Hematopoietic multipotent progenitor cell treated with erythropoietin and hydrocortisone succinate and interleukin-3 and kit ligand, for 15 days (in vitro differentiated cells): Measurements from ENCODE around the gene CAMTA2.
"Not testable (repeated sequence)": the region's sequence is repeated elsewhere in the genome, so short reads cannot be mapped to it uniquely, and the experiment has no call there.

Experiments
- DNase-seq: peaks from one replicate; pipeline ENCODE4 v3.0.0-alpha.2; 2015; ENCODE audit warnings: low spot score

Gene CAMTA2

DNA sequence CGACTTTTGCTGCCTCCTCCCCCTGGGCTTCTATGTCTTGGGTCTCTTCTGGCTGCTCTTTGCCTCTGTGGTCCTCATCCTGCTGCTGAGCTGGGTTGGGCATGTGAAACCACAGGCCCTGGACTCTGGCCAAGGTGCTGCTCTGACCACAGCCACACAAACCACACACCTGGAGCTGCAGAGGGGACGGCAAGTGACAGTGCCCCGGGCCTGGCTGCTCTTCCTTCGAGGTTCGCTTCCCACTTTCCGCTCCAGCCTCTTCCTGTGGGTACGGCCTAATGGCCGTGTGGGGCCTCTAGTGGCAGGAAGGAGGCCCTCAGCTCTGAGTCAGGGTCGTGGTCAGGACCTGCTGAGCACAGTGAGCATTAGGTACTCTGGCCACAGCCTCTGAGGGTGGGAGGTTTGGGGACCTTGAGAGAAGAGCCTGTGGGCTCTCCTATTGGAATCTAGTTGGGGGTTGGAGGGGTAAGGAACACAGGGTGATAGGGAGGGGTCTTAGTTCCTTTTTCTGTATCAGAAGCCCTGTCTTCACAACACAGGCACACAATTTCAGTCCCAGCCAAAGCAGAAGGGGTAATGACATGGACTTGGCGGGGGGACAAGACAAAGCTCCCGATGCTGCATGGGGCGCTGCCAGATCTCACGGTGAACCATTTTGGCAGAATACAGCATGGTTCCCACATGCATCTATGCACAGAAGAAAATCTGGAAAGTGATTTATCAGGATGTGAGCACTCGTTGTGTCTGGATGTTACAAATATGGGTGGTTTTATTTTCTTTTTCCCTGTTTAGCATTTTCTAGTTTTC lies 53.1 kb downstream of the CAMTA2 start:
- DNase-seq, result no peak

DNA sequence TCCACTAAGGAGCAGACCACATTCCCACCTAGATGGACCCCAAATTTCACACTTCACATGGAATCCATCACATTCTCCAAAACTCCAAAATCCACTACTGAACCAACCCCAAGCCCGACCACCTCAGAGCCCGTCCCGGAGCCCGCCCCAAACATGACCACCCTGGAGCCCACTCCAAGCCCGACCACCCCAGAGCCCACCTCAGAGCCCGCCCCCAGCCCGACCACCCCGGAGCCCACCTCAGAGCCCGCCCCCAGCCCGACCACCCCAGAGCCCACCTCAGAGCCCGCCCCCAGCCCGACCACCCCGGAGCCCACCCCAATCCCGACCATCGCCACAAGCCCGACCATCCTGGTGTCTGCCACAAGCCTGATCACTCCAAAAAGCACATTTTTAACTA lies 53.8 kb downstream of the CAMTA2 start:
- no peak for DNase-seq

DNA sequence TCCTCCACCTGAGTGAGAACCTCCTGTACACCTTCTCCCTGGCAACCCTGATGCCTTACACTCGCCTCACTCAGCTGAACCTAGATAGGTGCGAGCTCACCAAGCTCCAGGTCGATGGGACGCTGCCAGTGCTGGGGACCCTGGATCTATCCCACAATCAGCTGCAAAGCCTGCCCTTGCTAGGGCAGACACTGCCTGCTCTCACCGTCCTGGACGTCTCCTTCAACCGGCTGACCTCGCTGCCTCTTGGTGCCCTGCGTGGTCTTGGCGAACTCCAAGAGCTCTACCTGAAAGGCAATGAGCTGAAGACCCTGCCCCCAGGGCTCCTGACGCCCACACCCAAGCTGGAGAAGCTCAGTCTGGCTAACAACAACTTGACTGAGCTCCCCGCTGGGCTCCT lies 54.7 kb downstream of the CAMTA2 start:
- no peak for DNase-seq

DNA sequence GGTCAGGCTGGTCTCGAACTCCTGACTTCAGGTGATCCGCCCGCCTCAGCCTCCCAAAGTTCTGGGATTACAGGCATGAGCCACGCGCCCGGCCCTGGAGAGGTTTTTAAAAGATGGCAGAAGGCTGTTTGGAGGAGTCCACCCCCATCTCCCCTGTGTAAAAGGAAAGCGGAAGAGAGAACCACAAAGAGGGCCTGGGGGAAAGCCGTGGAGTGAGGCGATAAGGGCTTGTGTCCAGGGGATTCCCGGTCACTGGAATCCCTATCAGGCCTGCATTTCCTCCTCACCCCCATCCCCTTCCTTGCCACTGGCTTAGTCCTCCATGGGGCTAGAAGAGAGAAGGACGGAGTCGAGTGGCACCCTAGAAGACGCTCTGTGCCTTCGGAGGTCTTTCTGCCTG lies 55.5 kb downstream of the CAMTA2 start, which contains the start of gene GP1BA:
Gene GP1BA, plus strand, starts transcription at position 315 of the 400 bp plus-strand sequence. CDS start 328 bp downstream, outside the sequence.
- no peak for DNase-seq

DNA sequence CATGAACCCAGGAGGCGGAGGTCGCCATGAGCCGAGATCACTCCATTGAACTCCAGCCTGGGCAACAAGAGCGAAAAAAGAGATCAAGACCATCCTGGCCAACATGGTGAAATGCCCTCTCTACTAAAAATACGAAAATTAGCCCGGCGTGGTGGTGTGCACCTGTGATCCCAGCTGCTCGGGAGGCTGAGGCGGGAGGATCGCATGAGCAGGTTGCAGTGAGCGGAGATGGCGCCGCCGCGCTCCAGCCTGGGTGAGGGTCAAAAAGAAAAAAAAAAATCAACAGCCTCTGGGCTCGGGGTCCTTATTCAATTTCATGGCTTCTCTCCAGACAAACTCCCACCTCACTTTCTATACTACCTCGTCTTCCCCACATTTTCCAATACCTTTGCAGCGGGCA lies 58.6 kb downstream of the CAMTA2 start:
- DNase-seq, result no peak

DNA sequence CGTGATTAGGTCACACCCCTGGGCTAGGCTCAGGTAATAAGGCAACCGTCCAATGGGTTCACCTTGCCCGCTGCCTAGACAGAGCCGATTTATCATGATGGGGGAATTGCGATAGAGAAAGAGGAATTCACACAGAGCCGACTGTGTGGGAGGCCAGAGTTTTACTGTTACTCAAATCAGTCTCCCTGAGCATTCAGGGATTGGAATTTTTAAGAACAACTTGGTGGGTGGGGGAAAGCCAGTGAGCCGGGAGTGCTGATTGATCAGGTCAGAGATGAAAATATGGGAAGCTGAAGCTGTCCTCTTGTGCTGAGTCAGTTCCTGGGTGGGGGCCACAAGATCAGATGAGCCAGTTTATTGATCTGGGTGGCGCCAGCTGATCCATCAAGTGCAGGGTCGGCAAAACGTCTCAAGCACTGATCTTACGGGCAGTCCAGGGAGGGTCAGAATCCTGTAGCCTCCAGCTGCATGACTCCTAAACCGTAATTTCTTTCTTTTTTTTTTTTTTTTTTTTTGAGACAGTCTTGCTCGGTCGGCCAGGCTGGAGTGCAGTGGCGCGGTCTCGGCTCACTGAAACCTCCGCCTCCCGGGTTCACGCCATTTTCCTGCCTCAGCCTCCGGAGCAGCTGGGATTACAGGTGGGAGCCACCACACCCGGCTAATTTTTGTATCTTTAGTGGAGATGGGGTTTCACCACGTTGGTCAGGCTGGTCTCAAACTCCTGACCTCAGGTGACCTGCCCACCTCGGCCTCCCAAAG lies 60.7 kb downstream of the CAMTA2 start:
- DNase-seq, result not testable (repeated sequence)

DNA sequence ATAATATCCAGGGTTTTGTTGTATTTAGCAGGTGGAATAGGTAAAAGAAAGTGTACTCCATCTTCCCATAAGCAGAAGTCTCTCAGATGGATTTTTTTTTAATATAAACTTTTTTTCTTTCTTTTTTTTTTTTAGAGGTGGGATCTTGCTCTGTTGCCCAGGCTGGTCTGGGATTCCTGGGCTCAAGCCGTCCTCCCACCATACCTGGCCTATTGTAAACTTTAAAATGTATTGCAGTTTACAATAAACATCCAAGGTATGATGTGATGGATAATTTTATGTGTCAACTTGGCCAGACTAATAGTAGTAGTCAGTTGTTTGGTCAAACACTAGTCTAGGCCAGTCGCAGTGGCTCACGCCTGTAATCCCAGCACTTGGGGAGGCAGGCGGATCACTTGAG lies 66.2 kb downstream of the CAMTA2 start:
- no peak for DNase-seq

DNA sequence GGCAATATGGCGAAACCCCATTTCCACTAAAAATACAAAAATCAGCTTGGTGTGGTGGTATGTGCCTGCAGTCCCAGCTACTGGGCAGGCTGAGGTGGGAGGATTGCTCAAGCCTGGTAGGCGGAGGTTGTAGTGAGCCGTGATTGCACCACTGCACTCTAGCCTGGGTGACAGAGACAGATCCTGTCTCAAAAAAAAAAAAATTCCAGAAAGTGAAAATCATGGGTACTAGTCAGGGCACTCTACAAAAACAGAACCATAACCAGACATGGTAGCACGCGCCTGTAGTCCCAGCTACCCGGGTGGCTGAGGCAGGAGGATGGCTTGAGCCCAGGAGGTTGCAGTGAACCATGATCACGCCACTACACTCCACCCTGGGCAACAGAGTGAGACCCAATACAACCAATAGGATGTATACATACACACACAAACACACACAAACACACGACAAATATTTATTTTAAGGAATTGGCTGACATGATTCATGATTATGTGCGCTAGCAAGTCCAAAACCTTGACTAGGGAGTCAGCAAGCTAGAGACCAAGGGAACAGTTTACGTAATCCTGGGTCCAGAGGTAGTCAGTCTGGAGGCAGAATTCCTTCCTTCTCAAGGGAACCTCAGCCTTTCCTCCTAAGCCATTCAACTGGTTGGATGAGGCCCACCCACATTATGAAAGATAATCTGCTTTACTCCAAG lies 67.0 kb downstream of the CAMTA2 start:
- DNase-seq, result no peak

DNA sequence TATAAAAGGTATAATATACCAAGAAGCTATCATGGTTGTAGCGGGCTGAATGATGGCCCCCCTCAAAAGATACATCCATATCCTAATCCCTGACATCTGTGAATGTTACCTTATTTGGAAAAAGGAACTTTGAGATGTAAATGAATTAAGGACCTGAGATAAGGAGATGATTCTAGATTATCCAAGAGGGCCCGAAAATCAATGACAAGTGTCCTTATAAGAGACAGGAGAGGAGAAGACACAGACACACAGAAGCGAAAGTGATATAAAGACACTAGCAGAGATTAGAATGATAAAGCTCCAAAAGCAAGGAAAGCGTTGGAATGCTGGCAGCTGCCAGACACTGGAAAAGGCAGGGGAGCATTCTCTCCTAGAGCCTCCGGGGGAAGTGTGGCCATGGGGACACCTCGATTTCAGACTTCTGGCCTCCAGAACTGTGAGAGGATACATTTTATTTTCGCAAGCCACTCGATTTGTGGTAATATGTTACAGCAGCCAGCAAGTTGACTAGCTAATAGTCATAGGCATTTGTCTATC lies 67.9 kb downstream of the CAMTA2 start:
- no peak for DNase-seq
